Psoas muscle (tissue), 8 donors: ENCODE data around the gene ATP5MC3. TPM values are rescaled to one million over a fixed set of nuclear protein-coding genes. Genes with fewer than 3 reads are reported as not detected.

Experiments used
- ATAC-seq, 4 donors: fragments of 200-7000 bp; cut with Tn5 transposase; one replicate each; pipeline ENCODE4 v1.9.1; 2020; ENCODE audit warnings: moderate library complexity in 3 of 4, mild to moderate bottlenecking in 2 of 4
- DNase-seq, 2 donors: peaks; one replicate each; pipeline ENCODE4 v3.0.0-alpha.2; 2020
- H3K27ac ChIP-seq: fragments of 200-600 bp; one replicate; pipeline ENCODE4 v1.8.0; 2022
- H3K27me3 ChIP-seq, 3 donors: fragments of 200-600 bp in 1 of 3; one replicate each; pipeline versions ENCODE4 v1.6.1 to v1.8.0; 2013 to 2022; ENCODE audit warnings: low read length in 2 of 3, mild to moderate bottlenecking in 2 of 3, moderate library complexity in 1 of 3; ENCODE audit not compliant: insufficient read depth in 3 of 3
- H3K36me3 ChIP-seq, 2 donors: fragments of 200-600 bp in 1 of 2; one replicate each; pipeline versions ENCODE4 v1.6.1 to v1.8.0; 2013 to 2022; ENCODE audit warnings: low read depth in 1 of 2, mild to moderate bottlenecking in 1 of 2, moderate library complexity in 1 of 2; ENCODE audit not compliant: insufficient read depth in 1 of 2
- H3K4me1 ChIP-seq: fragments of 200-600 bp; one replicate; pipeline ENCODE4 v1.8.0; 2022
- H3K4me3 ChIP-seq: fragments of 200-600 bp; one replicate; pipeline ENCODE4 v1.8.0; 2022; ENCODE audit warnings: mild to moderate bottlenecking
- H3K9me3 ChIP-seq: fragments of 200-600 bp; one replicate; pipeline ENCODE4 v1.8.0; 2022
- WGBS, 3 donors: extraction: QIAGEN DNeasy Blood & Tissue Kit; methylation state at CpG; one replicate each; pipeline versions ENCODE4 v1.1.6 to v1.1.7; 2013; 5-methylcytosine and 5-hydroxymethylcytosine counted together
- intact Hi-C, 2 donors: fragments of 100-400 bp; cut with DNase I; formaldehyde crosslinking; loops; one replicate each; pipeline versions ENCODE4 v1.11.0 to v1.14.2; 2022
- polyA plus RNA-seq, 3 donors: library from polyadenylated mRNA; stranded (reverse); fragments of 200-250 nt; gene quantifications; one replicate each; pipeline ENCODE4 v1.2.3, GENCODE V29; 2013
- total RNA-seq, 4 donors: library from RNA; stranded (reverse); fragmentation: NEBNext Ultra II Directional in 2 of 4; extraction: Animal tissue kit (Norgen Biotek cat#: 25700) in 2 of 4; gene quantifications; one replicate each; pipeline versions ENCODE4 v1.2.1 to v1.2.4, GENCODE V29; 2021 to 2023
- TF ChIP-seq, protein P1 (sequence below): fragments of 200-600 bp; IDR thresholded peaks from one replicate; pipeline ENCODE4 v1.8.0; 2022; ENCODE audit warnings: antibody characterized with exemption
- donor health status: healthy with polysubstance abuse.
- donor health status: DM: no; HTN: no; CAD: no; lungs with moderate emphysema.
- donor health status: Bipolar disorder and iron deficiency.
- donor health status: healthy.
- donor health status: DM: yes; HTN: yes; CAD: no.
- donor health status: DM: no; HTN: no; CAD: no.
- donor health status: DM: no; HTN: no; CAD: no.
- donor health status: DM: yes; HTN: yes; CAD: no.

Gene ATP5MC3
- total and polyA plus RNA-seq, 7 donors: 277 to 1,379 (median 356) TPM

DNA sequence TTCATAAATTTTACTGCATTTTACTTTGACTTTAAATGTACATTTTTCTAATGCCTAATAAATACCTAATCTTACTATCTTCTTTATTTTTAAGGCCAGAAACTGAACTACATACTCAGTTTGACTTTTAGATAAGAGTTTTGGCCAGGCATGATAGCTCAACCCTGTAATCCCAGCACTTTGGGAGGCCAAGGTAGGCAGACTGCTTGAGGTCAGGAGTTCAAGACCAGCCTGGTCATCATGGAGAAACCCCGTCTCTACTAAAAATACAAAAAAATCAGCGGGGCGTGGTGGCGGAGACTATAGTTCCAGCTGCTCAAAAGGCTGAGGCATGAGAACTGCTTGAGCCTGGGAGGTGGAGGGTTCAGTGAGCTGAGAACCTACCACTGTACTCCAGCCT is 22.6 kb downstream of the ATP5MC3 start:
- TF ChIP-seq, protein P1, sequence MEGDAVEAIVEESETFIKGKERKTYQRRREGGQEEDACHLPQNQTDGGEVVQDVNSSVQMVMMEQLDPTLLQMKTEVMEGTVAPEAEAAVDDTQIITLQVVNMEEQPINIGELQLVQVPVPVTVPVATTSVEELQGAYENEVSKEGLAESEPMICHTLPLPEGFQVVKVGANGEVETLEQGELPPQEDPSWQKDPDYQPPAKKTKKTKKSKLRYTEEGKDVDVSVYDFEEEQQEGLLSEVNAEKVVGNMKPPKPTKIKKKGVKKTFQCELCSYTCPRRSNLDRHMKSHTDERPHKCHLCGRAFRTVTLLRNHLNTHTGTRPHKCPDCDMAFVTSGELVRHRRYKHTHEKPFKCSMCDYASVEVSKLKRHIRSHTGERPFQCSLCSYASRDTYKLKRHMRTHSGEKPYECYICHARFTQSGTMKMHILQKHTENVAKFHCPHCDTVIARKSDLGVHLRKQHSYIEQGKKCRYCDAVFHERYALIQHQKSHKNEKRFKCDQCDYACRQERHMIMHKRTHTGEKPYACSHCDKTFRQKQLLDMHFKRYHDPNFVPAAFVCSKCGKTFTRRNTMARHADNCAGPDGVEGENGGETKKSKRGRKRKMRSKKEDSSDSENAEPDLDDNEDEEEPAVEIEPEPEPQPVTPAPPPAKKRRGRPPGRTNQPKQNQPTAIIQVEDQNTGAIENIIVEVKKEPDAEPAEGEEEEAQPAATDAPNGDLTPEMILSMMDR: no peak
- H3K4me1 ChIP-seq: peaks cover 14% of the 10 kb centered on the region
- intact Hi-C loops: no loop called here
- no peak overlapping the region for H3K27ac ChIP-seq
- 84 to 92% (median 91%) methylated on average over 4 of the region's 4 CpGs for WGBS, 3 donors
- DNase-seq (no peak), ATAC-seq (no peak)
- no peaks in the 10 kb centered on the region for H3K9me3 ChIP-seq
- H3K4me3 ChIP-seq: no peak overlapping the region
- no peaks in the 10 kb centered on the region for H3K27me3 ChIP-seq
- H3K36me3 ChIP-seq: peaks cover 0 to 5% of the 10 kb centered on the region in 2 donors

DNA sequence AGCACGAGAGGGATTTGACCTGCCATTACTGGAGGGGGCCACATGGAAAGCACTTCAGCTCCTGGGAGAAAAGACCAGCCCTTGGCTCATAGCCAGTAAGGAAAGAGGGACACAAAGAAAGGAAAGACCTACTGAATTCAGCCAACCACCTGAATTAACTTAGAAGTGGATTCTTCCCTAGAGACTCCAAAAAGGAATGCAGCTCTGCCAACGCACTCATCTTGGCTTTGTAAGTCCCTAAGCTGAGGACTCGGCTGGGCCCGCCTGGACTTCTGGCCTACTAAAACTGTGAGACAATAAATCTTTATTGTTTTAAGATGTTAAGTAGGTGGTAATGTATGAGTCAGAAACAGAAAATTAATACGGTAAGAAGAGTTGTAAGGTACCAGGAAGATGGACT is 25.0 kb downstream of the ATP5MC3 start:
- WGBS, 3 donors: 62 to 76% (median 69%) methylated on average over 5 of the region's 5 CpGs
- H3K4me1 ChIP-seq: peaks cover 20% of the 10 kb centered on the region
- DNase-seq: no peak
- H3K36me3 ChIP-seq: peaks cover 0 to 5% of the 10 kb centered on the region in 2 donors
- H3K27me3 ChIP-seq: no peaks in the 10 kb centered on the region
- TF ChIP-seq, protein P1: no peak
- H3K27ac ChIP-seq: no peak overlapping the region
- no peak for ATAC-seq
- no peaks in the 10 kb centered on the region for H3K9me3 ChIP-seq
- intact Hi-C loops: no loop called here
- H3K4me3 ChIP-seq: no peak overlapping the region

DNA sequence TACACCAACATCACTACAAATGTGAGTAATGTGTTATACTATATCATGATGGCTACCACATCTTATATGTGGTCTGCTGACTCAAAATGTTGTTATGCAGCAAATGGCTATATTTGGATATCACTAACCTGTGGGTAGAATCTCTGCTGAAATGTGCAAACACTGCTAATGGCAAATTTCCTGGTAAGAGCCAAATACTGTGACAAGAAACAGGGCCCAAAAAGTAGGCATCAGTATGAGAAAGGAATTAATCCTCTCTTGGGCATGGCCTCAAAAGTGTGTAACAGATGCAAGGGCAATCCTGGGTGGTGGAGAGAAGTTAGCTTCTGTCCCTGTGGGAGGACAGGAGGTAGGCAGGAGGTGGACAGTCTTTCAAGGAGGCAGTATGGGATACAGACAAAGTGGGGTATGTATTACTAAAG is 26.8 kb downstream of the ATP5MC3 start:
- H3K4me1 ChIP-seq: peaks cover 19% of the 10 kb centered on the region

DNA sequence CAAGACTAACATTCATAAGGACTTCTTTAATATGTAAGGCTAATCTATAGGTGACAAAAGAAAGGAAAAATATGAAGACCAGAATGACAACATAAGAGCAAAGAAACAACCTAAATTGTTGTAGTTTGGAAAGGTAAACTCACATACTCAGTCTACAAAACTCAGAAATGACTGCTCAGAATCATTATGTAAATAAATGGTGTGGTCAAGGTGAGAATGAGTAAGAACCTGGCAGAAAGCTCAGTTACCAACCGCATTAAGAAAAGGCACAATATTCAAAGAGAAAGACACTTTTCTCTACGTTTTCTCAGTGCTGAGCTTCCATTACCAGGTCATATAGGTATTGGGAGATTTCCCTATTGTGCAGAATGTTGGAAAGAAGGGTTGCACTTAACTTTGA is 29.3 kb downstream of the ATP5MC3 start:
- DNase-seq (no peak), ATAC-seq (no peak)
- Histone ChIP-seq H3K4me1 (peaks cover 33% of the 10 kb centered on the region), H3K27ac (no peak overlapping the region), H3K27me3 (no peaks in the 10 kb centered on the region), H3K36me3 (peaks cover 0 to 4% of the 10 kb centered on the region in 2 donors), H3K4me3 (no peak overlapping the region), H3K9me3 (no peaks in the 10 kb centered on the region)
- WGBS, 3 donors: 84 to 91% (median 89%) methylated on average over 2 of the region's 2 CpGs
- intact Hi-C loops: no loop called here
- TF ChIP-seq, protein P1: no peak

More for the DNA sequence above, 26.8 kb downstream of the ATP5MC3 start:
- Histone ChIP-seq H3K9me3 (no peaks in the 10 kb centered on the region), H3K27me3 (no peaks in the 10 kb centered on the region), H3K4me3 (no peak overlapping the region), H3K27ac (no peak overlapping the region), H3K36me3 (peaks cover 0 to under 1% of the 10 kb centered on the region in 2 donors)
- ATAC-seq (peak in 2 of 4 donors; percentile 47 to 49), DNase-seq (no peak)
- TF ChIP-seq, protein P1: no peak
- intact Hi-C loops: no loop called here

DNA sequence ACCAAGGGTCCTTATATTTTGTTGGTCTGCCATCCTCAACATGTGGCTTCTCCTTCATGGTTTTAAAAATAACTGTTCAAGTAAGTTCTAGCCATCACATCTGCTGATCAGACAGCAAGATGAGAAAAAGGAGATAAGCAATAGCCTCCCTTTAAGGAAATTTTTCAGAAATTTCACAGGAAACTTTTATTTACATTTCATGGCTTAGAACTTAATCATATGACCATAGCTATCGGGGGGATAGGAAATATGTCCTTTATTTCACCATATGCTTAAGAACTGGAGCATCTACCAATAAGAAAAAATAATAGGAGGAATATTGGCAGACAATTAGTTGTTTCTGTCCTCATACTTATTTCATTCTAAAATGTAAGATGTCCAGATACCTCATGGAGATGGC is 29.7 kb downstream of the ATP5MC3 start:
- ATAC-seq (no peak), DNase-seq (no peak)
- H3K4me1 ChIP-seq: peaks cover 37% of the 10 kb centered on the region
- no peak overlapping the region for H3K27ac ChIP-seq
- WGBS, 3 donors: 89 to 94% (median 90%) methylated on average over 1 of the region's 1 CpG
- H3K9me3 ChIP-seq: no peaks in the 10 kb centered on the region
- TF ChIP-seq, protein P1: no peak
- peaks cover 0 to 4% of the 10 kb centered on the region in 2 donors for H3K36me3 ChIP-seq
- intact Hi-C loops: no loop called here
- no peaks in the 10 kb centered on the region for H3K27me3 ChIP-seq
- H3K4me3 ChIP-seq: no peak overlapping the region
